ENCODE results near the gene SOX30.

- TF ChIP-seq CTCF (IDR thresholded peaks at IDR 0.05; ENCODE audit: low read length) (no peak), EZH2phosphoT487 (IDR thresholded peaks at IDR 0.05; ENCODE audit: low read length) (no peak), EZH2 (optimal IDR thresholded peaks at IDR 0.05; ENCODE audit: low read depth, low read length) (no peak)
These were observed 61.8 kb downstream of the SOX30 start for GRCh38 chr5:157590478-157590877.
